CD14-positive monocyte (primary cell): ENCODE results near the gene CYP3A4. TPM values are rescaled to one million over a fixed set of nuclear protein-coding genes. Genes with fewer than 3 reads are reported as not detected.

Experiments used
- DNase-seq, 3 donors: peaks; one replicate each; pipeline ENCODE4 v3.0.0-alpha.2; 2011 to 2022
- H2AFZ ChIP-seq: 2 replicates; pipeline ENCODE4 v1.6.0; 2012; ENCODE audit warnings: mild to moderate bottlenecking, low read depth, low read length, inconsistent platforms; ENCODE audit not compliant: insufficient read depth, poor library complexity, severe bottlenecking
- H3K27ac ChIP-seq, 2 donors: 1 replicate in 1 of 2; 2 replicates in 1 of 2; pipeline ENCODE4 v1.5.1; 2012 to 2013; ENCODE audit warnings: low read length in 2 of 2, control low read depth in 1 of 2, inconsistent platforms in 1 of 2, low read depth in 1 of 2, mild to moderate bottlenecking in 1 of 2
- H3K27me3 ChIP-seq, 2 donors: one replicate each; pipeline versions ENCODE4 v1.6.0 to v1.6.1; 2011 to 2013; ENCODE audit warnings: low read length in 2 of 2; ENCODE audit not compliant: control insufficient read depth in 2 of 2, insufficient read depth in 2 of 2
- H3K36me3 ChIP-seq, 2 donors: replicated peaks in 1 of 2; 1 replicate in 1 of 2; 2 replicates in 1 of 2; pipeline versions ENCODE4 v1.5.1 to v1.6.1; 2012 to 2013; ENCODE audit warnings: low read length in 2 of 2, control low read depth in 1 of 2, inconsistent platforms in 1 of 2, mild to moderate bottlenecking in 1 of 2; ENCODE audit not compliant: insufficient read depth in 2 of 2, control insufficient read depth in 1 of 2
- H3K4me1 ChIP-seq, 2 donors: 1 replicate in 1 of 2; 2 replicates in 1 of 2; pipeline versions ENCODE4 v1.5.1 to v1.6.1; 2012 to 2013; ENCODE audit warnings: low read length in 2 of 2, control low read depth in 1 of 2, inconsistent platforms in 1 of 2, mild to moderate bottlenecking in 1 of 2, moderate library complexity in 1 of 2; ENCODE audit not compliant: insufficient read depth in 2 of 2, control insufficient read depth in 1 of 2
- H3K4me2 ChIP-seq: replicated peaks from 2 replicates; pipeline ENCODE3; 2012; ENCODE audit warnings: low read length, moderate library complexity, mild to moderate bottlenecking; ENCODE audit not compliant: poor library complexity, severe bottlenecking; ENCODE audit errors: extremely low read depth
- H3K4me3 ChIP-seq, 3 experiments: fragments of 200-600 bp in 1 of 3; sonication (generic) in 1 of 3; replicated peaks in 1 of 3; 1 replicate in 2 of 3; 2 replicates in 1 of 3; pipeline ENCODE4 v1.5.1; 2011 to 2013; ENCODE audit warnings: low read length in 3 of 3, mild to moderate bottlenecking in 3 of 3, control low read depth in 2 of 3, low read depth in 2 of 3, inconsistent platforms in 1 of 3, moderate library complexity in 1 of 3
- H3K79me2 ChIP-seq: 2 replicates; pipeline ENCODE4 v1.6.0; 2012; ENCODE audit warnings: mild to moderate bottlenecking, control low read depth, inconsistent platforms, low read length, moderate library complexity; ENCODE audit not compliant: insufficient read depth
- H3K9ac ChIP-seq: 2 replicates; pipeline ENCODE4 v1.6.0; 2017; ENCODE audit warnings: low read length, mild to moderate bottlenecking; ENCODE audit not compliant: insufficient read depth, poor library complexity, severe bottlenecking
- H3K9me3 ChIP-seq, 2 donors: replicated peaks in 1 of 2; 1 replicate in 1 of 2; 2 replicates in 1 of 2; pipeline versions ENCODE4 v1.5.1 to v1.6.1; 2012 to 2013; ENCODE audit warnings: low read length in 2 of 2, control low read depth in 1 of 2; ENCODE audit not compliant: control insufficient read depth in 1 of 2, insufficient read depth in 1 of 2
- H4K20me1 ChIP-seq: 2 replicates; pipeline ENCODE4 v1.6.0; 2012; ENCODE audit warnings: mild to moderate bottlenecking, low read length, control low read depth, moderate library complexity; ENCODE audit not compliant: insufficient read depth
- H3K27ac Mint-ChIP-seq, 7 donors: one replicate each; pipeline ENCODE4 v1.8.0; 2020; ENCODE audit warnings: mild to moderate bottlenecking in 7 of 7, mixed read lengths in 7 of 7, moderate library complexity in 6 of 7, inconsistent platforms in 2 of 7
- H3K27me3 Mint-ChIP-seq, 3 donors: one replicate each; pipeline ENCODE4 v1.8.0; 2021 to 2022; ENCODE audit warnings: low read depth in 3 of 3, mild to moderate bottlenecking in 3 of 3, mixed read lengths in 3 of 3, moderate library complexity in 3 of 3, inconsistent platforms in 1 of 3
- H3K36me3 Mint-ChIP-seq, 2 donors: one replicate each; pipeline ENCODE4 v1.8.0; 2020; ENCODE audit warnings: mixed read lengths in 2 of 2, inconsistent platforms in 1 of 2, mild to moderate bottlenecking in 1 of 2
- H3K4me1 Mint-ChIP-seq: one replicate; pipeline ENCODE4 v1.8.0; 2020; ENCODE audit warnings: mild to moderate bottlenecking, mixed read lengths
- H3K4me3 Mint-ChIP-seq, 2 donors: one replicate each; pipeline ENCODE4 v1.8.0; 2020; ENCODE audit warnings: mild to moderate bottlenecking in 2 of 2, mixed read lengths in 2 of 2, moderate library complexity in 1 of 2
- H3K9me3 Mint-ChIP-seq, 7 donors: one replicate each; pipeline ENCODE4 v1.8.0; 2020 to 2022; ENCODE audit warnings: mixed read lengths in 7 of 7, mild to moderate bottlenecking in 6 of 7, moderate library complexity in 6 of 7, inconsistent platforms in 2 of 7
- CTCF ChIP-seq: fragments of 200-600 bp; IDR thresholded peaks from one replicate; pipeline ENCODE4 v1.8.0; 2022; ENCODE audit warnings: antibody characterized with exemption, mild to moderate bottlenecking
- WGBS: methylation state at CpG from one replicate; pipeline ENCODE4 v1.1.5; 2013; ENCODE audit warnings: missing lambda C conversion rate; ENCODE audit not compliant: insufficient coverage; 5-methylcytosine and 5-hydroxymethylcytosine counted together
- intact Hi-C, 2 donors: fragments of 100-400 bp; cut with micrococcal nuclease; formaldehyde crosslinking; loops; one replicate each; pipeline versions ENCODE4 v1.15.0 to v1.15.1; 2023
- polyA minus RNA-seq: library from RNA; depleted of rRNA, polyadenylated mRNA; stranded (reverse); fragments of >200 nt; gene quantifications from 2 replicates; pipeline ENCODE4 v1.2.3, GENCODE V29; 2012
- polyA plus RNA-seq, 3 donors: library from polyadenylated mRNA; depleted of rRNA in 1 of 3; unstranded in 2 of 3; stranded (reverse) in 1 of 3; fragments of 300-500 nt in 2 of 3; fragments of >200 nt in 1 of 3; fragmentation: Illumina TruSeq in 2 of 3; gene quantifications; 1 replicate in 2 of 3; 2 replicates in 1 of 3; pipeline ENCODE4 v1.2.3, GENCODE V29; 2012 to 2021
- total RNA-seq, 12 experiments: library from RNA in 1 of 12; stranded (reverse) in 1 of 12; fragments of 120-200 nt in 1 of 12; gene quantifications; one replicate each; pipeline ENCODE4 v1.2.4 and lab custom pipeline; 2013 to 2026; ENCODE audit warnings: mixed read lengths in 6 of 12, inconsistent platforms in 1 of 12

Gene CYP3A4
- total RNA-seq (2013) = not detected
- polyA plus RNA-seq (not detected), polyA minus RNA-seq (not detected in 2 replicates), total RNA-seq (lab: John Stamatoyannopoulos, UW) (0 to 2.3 (median 0) reads per million in 11 experiments)

- Histone ChIP-seq H3K9ac (no peak within 1 kb of the TSS), H4K20me1 (no peaks in the 10 kb centered on the region), H3K27me3 (peaks cover 0 to 3% of the 10 kb centered on the region in 2 donors), H3K4me2 (no peak within 1 kb of the TSS), H3K27ac (no peak within 1 kb of the TSS), H3K4me1 (no peaks in the 10 kb centered on the region), H3K4me3 (no peak within 1 kb of the TSS), H2AFZ (no peak within 1 kb of the TSS), H3K9me3 (no peaks in the 10 kb centered on the region), H3K36me3 (no peaks in the 10 kb centered on the region), H3K79me2 (no peaks in the 10 kb centered on the region)
- Mint-ChIP-seq H3K4me1 (no peaks in the 10 kb centered on the region), H3K36me3 (no peaks in the 10 kb centered on the region), H3K27ac (no peak within 1 kb of the TSS), H3K4me3 (no peak within 1 kb of the TSS), H3K9me3 (peaks cover 0 to 3% (median 0%) of the 10 kb centered on the region in 7 donors), H3K27me3 (peaks cover 6 to 24% (median 11%) of the 10 kb centered on the region in 3 donors)
- no peak for TF ChIP-seq CTCF
- DNase-seq = no peak
- intact Hi-C loops = no loop called here
Measured at GRCh38 chr7:99784007-99784406, at the start of gene CYP3A4. CYP3A4 (minus strand) TSS chr7:99784184; CDS start chr7:99784081, 103 bp downstream.

GRCh38 chr7:99833289-99833877 lies 49.4 kb upstream of the CYP3A4 start:
- Histone ChIP-seq H4K20me1 (no peaks in the 10 kb centered on the region), H2AFZ (no peak overlapping the region), H3K9ac (no peak overlapping the region), H3K4me3 (no peak overlapping the region), H3K79me2 (no peaks in the 10 kb centered on the region), H3K9me3 (no peaks in the 10 kb centered on the region), H3K27ac (no peak overlapping the region), H3K36me3 (no peaks in the 10 kb centered on the region), H3K4me1 (peaks cover 6% of the 10 kb centered on the region in 2 donors), H3K27me3 (peaks cover 0 to 4% of the 10 kb centered on the region in 2 donors), H3K4me2 (no peak overlapping the region)
- H3K36me3 Mint-ChIP-seq = no peaks in the 10 kb centered on the region
- H3K9me3 Mint-ChIP-seq = no peaks in the 10 kb centered on the region
- TF ChIP-seq CTCF = no peak
- no peak overlapping the region for H3K4me3 Mint-ChIP-seq
- DNase-seq = no peak
- WGBS = no CpG with 5 or more reads among the region's 8 CpGs
- intact Hi-C loops = no loop called here
- no peak overlapping the region for H3K27ac Mint-ChIP-seq
- H3K4me1 Mint-ChIP-seq = peaks cover 17% of the 10 kb centered on the region
- H3K27me3 Mint-ChIP-seq = peaks cover 0 to 7% (median 2%) of the 10 kb centered on the region in 3 donors
